H1 (cell line): Measurements from ENCODE around the gene CPPED1. TPM values are rescaled to one million over a fixed set of nuclear protein-coding genes. Genes with fewer than 3 reads are reported as not detected.

Experiments
- BCL11A ChIP-seq, 2 experiments: IDR thresholded peaks; one replicate each; pipeline ENCODE4 v1.6.1; 2011; ENCODE audit warnings: low read depth in 2 of 2, low read length in 2 of 2, mild to moderate bottlenecking in 2 of 2
- CHD1 ChIP-seq: IDR thresholded peaks from 2 replicates; pipeline ENCODE4 v1.6.1; 2012; ENCODE audit warnings: low read depth, low read length, improper control_type of control experiment
- GTF2F1 ChIP-seq: IDR thresholded peaks from 2 replicates; pipeline ENCODE4 v1.6.1; 2012; ENCODE audit warnings: low read depth, low read length, improper control_type of control experiment, borderline replicate concordance
- JUN ChIP-seq: IDR thresholded peaks from 2 replicates; pipeline ENCODE4 v1.6.1; 2011; ENCODE audit warnings: low read depth, mild to moderate bottlenecking, improper control_type of control experiment, low read length
- PHF8 ChIP-seq: fragments of 200-600 bp; sonication (generic); conservative IDR thresholded peaks from 2 replicates; pipeline ENCODE4 v1.7.1; 2012; ENCODE audit warnings: low read depth, mild to moderate bottlenecking, inconsistent platforms, low read length, moderate library complexity
- POLR2AphosphoS5 ChIP-seq: IDR thresholded peaks from 2 replicates; pipeline ENCODE4 v1.6.1; 2011; ENCODE audit warnings: low read depth, low read length
- SP4 ChIP-seq: IDR thresholded peaks from 2 replicates; pipeline ENCODE4 v1.6.1; 2012; ENCODE audit warnings: low read length, inconsistent platforms
- YY1 ChIP-seq: IDR thresholded peaks from 2 replicates; pipeline ENCODE4 v1.6.1; 2011; ENCODE audit warnings: low read depth, mild to moderate bottlenecking, low read length
- ZNF274 ChIP-seq: IDR thresholded peaks from 2 replicates; pipeline ENCODE4 v1.7.0; 2012; ENCODE audit warnings: low read length, borderline replicate concordance; ENCODE audit errors: extremely low read depth
- polyA plus RNA-seq, 7 experiments: library from polyadenylated mRNA; depleted of rRNA in 3 of 7; stranded (reverse) in 5 of 7; unstranded in 2 of 7; fragments of >200 nt in 5 of 7; fragments of 200-250 nt in 2 of 7; gene quantifications; 1 replicate in 5 of 7; 2 replicates in 1 of 7; 4 replicates in 1 of 7; pipeline versions ENCODE4 v1.2.1 to v1.2.3, GENCODE V29; 2011 to 2013; ENCODE audit warnings: missing spikeins in 2 of 7, mixed read lengths in 2 of 7
- total RNA-seq: library from RNA; stranded (reverse); fragmentation: NEBNext Ultra II Directional; extraction: Animal tissue kit (Norgen Biotek cat#: 25700); gene quantifications from 2 replicates; pipeline ENCODE4 v1.2.1, GENCODE V29; 2021

Gene CPPED1
- total and polyA plus RNA-seq, 2 of the 8 experiments (the other 6 are each of a cell fraction or from before 2014, with no cell fraction given), result 3.5 to 11.2 TPM

DNA sequence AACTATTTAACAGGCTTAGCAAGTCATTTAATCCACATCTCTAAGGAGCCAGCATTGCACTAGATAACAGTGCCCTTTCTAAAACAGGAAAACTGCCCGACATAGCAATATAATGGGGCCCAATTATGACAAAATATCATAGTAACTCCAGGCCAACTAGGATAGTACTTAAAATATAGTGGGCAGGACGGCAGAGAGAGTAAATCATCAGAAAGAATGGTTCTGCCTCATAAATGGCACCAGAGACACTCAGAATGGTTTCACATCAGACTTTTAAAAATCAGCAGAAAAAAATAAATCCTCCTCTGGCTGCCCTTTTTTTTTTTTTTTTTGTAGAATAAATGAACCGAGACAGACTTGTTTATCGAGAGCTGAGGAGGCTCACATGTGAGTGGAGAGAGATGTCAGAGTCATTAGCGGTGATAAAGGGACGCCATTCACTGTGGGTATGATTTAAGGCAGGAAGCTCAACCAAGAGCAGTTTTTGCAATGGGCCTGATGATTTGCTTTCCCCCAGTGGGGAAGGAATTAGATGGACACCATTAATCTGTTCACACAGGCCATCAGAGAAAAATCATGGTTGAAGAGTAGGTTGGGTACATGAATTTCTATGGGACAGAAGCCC lies 62.6 kb downstream of the CPPED1 start (continued):
- TF ChIP-seq PHF8 (no peak), CHD1 (no peak), SP4 (no peak), ZNF274 (no peak), GTF2F1 (no peak), BCL11A (IDR thresholded peaks at IDR 0.05; ENCODE audit: low read depth in 2 of 2, low read length in 2 of 2) (no peak), YY1 (no peak), POLR2AphosphoS5 (no peak), JUN (no peak)
